Amygdala (tissue), 56 donors: ENCODE data around the gene TPRX1.
"Not testable (repeated sequence)": the region's sequence is repeated elsewhere in the genome, so short reads cannot be mapped to it uniquely, and the experiment has no call there.

Experiments used
- DNase-seq, 56 donors: peaks; one replicate each; lab custom pipeline; 2025; lab: John Stamatoyannopoulos, UW

TPRX1 gene

DNA sequence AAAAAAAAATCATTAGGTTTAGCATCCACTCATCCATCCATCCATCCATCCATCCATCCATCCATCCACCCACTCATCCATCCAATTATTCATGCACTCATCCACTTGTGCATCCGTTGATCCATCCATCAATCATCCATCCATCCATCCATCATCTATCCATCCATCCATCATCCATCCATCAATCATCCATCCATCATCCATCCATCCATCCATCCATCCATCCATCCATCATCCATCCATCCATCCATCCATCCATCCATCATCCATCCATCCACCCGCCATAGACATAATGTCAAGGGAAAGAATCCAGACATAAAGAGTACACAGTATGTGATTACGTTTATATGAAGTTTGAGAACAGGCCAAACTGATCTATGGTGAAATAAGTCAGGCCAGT is 34.8 kb downstream of the TPRX1 start:
- no peak for DNase-seq

DNA sequence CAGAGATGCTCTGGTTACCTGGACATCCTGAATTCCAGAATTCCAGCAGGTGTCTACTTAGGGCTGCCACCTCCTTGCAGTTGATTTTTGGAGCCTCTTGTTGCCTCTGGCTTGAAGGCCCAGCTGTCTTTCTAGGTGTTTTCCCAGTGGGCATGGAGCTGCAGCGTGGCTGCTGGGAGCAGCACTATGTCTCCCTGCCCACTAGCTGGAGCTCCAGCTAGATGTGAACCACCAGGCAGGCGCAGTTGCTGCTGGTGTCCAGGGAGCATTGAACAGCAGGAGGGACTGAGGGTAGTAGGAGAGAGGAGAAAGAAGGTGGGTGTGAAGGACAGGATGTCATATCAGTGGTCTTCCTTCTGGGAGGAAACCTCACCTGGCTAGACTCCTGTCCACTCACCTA is 35.7 kb downstream of the TPRX1 start:
- DNase-seq: no peak

DNA sequence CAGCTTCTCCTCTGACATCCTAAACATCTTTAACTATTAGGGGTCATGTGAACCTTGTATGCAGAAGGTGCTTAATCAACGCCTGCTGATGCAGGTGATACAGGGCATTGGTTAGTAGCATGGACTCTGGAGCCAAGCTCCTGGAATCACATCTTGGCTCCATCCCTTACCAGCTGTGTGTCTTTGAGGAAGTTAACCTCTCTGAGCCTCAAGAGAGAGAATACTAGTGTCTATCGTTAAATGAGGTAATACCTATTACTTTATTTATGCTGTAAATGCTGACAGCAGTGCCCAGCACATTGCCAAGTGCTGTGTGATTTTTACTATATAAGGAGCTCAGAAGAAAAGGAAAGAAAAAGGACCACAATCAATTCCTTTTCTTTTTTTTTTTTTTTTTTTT is 37.0 kb downstream of the TPRX1 start:
- DNase-seq: no peak

DNA sequence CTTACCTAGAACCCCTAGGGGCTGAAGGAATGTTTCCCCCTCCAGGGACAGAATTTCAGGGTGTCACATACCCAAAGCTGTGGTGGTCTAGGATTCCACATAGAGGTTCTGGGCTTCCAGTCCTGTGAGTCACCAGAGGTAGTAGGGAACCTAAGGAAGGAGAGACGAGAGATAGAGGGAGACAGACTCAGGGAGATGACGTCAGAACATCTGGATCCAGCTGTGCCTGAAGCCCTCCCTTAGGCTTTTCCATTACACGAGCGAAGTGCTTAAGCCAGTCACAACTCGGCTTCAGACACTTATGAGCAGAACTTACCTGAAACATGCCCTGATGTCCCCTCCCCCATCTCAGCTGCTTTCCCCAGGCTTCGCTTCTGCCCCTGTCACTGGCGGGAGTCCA is 37.7 kb downstream of the TPRX1 start:
- no peak for DNase-seq

DNA sequence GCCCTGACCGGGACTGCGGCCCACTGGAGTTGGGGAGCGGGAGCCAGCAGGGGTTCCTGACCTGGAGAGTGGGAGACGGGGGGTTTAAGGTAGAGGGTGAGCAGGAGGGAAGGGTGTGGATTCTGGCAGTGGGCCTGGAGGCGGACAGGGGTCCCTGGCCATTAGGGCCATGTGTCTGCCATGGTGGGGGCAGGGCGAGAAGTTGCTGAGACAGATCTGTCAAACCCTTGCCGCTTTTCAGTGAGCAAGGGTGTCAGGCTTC is 38.1 kb downstream of the TPRX1 start:
- no peak for DNase-seq

DNA sequence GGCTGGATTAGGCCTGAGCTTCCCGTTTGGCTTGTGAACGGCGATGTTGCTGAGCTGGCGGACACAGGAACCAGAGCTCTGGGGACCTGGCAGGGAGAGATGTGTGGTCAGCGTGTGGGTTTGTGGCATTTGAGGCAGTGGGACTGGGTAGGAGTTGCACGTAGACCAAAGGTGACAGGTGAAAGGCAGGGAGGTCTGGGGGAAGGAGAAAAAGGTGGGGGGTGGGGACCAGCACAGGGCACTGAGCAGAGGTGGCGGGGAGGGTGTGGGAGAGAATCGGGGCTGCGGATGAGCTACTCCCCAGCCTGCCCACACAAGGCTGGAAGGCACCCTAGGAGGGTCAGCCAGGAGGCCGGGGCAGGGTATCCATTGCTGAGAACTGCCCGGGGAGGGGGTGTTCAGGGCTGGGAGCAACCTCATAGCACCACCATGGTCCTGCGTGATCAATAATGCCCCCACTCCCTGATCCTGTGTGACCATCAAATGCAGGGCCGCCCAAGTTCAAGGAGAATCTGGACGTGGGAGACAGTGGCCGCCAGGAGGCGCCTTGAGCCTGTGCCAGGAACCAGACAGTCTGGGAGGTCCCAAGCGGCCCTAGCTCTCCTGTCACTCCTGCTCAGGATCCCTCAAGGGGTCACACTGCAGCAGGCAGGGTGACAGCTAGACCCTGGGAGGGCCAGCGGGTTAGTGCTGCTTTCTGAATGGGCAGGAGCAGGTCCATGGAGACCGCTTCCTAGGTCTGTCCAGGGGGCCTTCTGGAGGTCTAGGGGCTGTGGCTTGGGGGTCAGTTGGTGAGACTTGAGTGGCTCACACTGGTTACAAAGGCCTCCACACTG is 38.6 kb downstream of the TPRX1 start:
- DNase-seq: peak in 48 of 56 donors; percentile 4 to 85 (median 43)

DNA sequence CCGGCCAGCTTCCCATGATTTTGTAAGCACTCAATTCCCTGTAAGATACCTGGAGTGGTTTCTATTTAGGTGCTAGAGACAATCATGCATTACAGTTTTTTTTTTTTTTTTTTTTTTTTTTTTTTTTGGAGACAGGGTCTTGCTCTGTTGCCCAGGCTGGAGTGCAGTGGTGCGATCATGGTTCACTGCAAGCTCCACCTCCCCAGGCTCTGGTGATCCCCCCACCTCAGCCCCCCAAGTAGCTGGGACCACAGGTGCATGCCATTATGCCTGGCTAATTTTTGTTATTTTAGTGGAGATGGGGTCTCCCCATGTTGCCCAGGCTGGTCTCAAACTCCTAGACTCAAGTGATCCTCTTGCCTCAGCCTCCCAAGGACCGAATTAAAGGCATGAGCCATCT is 39.6 kb downstream of the TPRX1 start:
- not testable (repeated sequence) for DNase-seq

DNA sequence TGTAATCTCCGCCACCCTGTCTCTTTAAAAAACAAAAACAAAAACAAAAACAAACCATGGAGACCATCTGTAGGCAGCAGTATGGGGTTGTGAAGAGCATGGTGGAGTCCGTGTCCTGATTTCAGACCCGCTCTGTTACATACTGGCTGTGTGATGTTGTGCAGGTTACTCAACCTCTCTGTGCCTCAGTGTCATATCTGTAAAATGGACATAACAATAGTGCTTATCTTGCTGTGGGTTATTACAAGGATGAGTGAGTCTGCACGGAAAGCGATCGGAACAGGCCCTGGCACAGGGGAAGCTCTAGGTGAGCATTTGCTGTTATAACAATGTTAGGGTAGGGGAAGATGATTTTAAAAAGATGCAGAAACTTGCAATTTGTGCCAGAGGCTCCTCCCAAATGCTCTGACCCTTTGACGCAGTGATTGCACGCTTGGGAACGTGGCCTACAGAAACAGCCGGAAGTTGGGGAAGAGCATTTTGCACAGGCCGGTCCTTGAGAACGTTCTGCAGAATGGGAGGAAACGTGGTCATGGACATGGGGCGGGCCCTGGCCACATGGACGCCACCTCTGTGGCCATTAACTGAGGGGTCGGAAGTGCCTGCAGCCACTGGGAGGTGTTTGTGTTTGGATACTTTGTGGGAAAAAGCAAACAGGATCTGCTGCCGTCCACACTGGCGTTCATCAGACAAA is 41.6 kb downstream of the TPRX1 start:
- DNase-seq: no peak

DNA sequence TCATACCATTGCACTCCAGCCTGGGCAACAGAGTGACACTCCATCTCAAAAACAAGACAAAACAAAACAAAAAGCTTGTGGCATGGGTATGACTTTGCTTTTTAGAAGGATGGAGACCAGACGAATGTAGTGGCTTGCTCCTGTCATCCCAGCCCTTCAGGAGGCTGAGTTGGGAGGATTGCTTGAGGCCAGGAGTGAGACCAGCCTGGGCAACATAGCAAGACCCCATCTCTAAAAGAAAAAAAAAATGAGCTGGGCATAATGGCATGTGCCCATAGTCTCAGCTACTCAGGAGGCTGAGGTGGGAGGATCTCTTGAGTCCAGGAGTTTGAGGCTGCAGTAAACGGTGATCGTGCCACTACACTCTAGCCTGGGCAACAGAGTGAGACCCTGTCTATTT is 42.2 kb downstream of the TPRX1 start:
- DNase-seq: no peak

DNA sequence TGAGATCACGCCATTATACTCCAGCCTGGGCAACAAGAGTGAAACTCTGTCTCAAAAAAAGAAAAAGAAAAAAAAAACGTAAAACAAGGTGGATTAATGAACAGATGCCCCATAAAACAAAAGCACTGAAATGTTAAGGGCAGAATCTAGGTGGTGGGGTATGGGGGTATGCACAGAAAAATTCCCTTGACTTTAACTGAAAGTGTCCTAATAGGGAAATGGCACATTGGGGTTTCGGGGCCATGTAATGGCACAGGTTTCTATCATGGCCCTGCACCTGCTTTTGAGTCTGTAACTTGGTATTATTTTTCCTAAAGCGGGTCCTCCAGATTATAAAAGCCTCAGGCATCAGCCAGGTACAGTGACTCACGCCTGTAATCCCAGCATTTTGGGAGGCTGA is 42.8 kb downstream of the TPRX1 start:
- DNase-seq: no peak

DNA sequence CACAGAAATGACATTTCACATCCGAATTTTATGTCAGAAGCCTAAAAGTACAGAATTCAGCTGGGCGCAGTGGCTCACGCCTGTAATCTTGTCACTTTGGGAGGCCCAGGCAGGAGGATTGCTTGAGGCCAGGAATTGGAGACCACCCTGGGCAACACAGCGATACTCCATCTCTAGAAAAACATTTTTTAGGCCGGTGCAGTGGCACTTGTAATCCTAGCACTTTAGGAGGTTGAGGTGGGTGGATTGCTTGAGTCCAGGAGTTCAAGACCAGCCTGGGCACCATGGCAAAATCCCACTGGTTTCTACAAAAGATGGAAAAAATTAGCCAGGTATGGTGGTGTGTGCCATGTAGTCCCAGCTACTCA is 43.7 kb downstream of the TPRX1 start:
- no peak for DNase-seq

DNA sequence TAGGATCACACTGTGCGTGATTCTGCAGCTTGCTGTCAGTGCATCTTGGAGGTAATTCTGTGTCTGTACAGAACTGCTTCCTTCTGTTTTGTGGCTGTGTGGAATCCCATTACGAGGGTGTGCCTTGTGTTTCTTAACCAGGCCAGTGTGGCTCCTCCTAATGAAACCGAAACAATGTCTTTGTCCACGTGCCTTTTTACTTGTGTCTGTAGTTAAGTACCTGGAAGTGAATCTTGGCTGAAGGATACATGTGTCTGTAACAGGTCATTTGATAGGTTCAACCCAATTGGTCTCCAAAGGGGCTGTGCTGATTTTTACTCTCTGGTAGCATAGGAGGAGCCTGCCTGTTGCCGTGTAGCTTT is 45.9 kb downstream of the TPRX1 start:
- DNase-seq: no peak

DNA sequence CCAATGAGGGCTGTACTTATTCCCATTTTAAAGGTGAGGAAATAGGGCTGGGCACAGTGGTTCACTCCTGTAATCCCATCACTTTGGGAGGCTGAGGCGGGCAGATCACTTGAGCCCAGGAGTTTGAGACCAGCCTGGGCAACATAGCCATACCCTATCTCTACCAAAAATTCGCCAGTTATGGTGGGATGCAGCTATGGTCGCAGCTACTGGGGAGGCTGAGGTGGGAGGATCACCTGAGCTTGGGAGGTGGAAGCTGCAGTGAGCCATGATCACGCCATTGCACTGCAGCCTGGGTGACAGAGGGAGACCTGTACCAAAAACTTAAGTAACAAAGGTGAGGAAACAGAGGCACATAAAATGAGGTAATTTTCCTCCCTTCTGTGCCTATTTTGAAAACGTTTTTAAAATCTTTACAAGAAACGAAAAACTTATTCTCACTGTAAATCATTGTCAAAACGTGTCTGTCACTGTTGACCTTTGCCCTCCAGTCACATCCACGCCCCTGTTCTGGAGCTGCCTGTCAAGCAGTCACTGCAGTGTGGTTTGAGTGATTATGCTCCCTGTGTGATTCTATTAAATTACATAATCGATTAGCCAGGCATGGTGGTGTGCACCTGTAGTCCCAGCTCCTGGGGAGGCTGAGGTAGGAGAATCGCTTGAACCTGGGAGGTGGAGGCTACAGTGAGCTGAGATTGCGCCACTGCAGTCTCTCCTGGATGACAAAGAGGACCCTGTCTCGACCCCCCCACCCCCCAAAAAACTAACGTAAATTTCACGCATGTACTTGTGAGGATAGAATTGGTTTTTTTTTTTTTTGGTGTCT is 46.5 kb downstream of the TPRX1 start:
- no peak for DNase-seq

DNA sequence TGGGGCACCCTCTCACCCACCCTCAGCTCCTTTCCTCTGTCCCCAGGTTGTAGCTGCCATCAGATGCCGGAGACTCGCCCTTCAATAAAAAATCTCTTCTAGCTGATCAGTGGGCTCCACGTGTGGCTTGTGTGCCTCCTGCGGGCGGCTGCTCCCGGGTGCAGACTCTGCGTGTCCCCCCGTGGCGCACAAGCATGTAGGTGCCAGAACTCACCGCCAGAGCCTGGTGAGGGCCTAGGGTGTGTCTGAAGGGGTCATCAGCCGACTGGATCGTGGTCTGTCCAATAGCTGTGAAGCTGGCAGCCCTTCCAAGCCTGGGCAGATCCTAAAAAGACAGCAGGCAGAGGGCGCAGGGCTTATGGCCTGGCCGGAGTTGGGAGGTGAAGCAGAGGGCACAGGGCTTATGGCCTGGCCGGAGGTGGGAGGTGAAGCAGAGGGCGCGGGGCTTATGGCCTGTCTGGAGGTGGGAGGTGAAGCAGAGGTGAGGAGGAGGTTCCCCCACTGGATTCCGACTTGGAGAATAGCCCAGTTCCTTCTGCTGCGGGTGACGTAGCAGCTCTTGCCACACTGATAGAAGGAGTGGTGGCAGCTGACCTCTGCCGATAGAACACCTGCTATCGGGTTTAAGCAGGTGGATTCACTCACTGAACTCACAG is 47.3 kb downstream of the TPRX1 start:
- DNase-seq: no peak

DNA sequence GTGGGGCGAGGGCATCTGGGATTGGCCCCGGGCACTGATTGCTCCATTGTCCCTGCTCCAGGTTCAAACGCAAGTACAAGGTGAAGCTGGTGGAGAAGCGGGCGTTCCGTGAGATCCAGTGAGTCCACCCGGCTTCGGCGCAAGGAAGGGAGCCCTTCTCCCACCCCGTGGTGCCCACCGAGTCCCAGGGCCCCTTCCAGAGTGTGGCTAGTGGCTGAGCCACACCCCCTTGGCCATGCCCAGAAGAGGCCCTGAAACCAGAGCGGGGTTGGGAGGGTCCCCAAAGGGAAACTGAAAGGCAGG is 47.8 kb downstream of the TPRX1 start:
- no peak for DNase-seq

DNA sequence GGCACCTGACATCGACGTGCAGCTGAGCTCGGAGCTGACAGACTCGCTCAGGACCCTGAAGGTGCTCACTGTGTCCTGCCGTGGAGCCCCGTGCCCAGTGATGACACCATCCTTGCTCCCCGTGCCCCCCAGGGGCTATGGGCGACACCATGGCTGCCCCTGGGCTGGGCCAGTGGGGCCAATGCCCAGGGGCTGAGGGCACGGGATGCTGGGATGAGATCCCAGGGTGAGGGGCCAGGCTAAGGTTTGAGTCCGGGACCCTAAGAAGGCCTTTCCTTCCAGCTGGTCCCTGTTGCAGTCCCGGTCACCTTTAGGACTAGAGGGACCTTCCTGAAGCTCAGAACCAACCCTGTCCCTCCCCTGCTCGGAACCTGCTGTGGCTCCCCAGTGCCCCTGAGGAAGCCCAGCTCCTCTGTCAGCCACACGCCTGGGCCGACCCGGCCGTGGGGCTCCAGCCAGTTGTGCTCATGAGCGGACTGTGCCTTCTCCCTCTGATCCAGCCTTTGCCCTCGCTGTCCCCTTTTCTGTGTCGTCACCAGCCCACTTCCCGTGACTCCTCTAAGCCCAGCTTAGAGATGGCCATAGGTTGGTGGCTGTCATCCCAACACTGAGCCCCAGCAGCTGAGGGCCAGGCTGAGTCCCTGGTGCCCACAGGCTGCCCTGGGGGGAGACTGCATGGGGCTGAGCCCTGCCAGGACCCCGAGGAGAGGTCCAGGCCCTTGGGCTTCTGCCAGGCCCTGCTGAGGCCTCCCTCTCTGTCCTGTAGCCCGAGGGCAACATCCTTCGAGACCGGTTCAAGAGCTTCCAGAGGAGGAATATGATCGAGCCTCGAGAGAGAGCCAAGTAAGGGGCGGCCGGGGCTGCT is 48.4 kb downstream of the TPRX1 start:
- DNase-seq: no peak

DNA sequence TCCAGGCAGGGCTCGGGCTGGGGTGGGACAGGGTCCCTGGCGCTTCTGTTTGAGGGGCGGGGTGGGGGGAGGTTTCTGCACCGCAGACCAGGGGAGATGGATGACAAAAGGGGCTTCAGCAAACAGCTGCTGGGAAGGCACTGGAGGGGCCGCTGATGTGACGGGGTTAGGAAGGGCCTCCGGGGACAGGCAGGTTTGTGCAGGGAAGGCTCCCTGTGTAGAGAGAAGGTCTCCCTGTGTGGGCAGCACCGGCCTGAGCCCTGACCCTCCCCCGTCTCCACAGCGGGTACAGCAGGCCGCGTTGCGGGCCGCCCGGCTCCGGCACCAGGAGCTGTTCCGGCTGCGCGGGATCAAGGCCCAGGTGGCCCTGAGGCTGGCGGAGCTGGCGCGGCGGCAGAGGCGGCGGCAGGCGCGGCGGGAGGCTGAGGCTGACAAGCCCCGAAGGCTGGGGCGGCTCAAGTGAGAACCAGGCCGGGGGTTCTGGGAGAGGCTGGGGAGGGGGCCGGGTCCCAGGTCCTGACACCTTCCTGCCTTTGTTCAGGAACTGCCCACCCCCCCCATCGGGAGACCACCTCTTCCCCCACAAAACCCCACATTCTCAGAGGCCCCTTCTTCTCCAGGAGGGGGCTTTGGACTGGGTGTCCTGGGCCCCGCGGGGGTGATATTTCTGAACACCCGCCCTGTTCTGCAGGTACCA is 49.1 kb downstream of the TPRX1 start:
- no peak for DNase-seq

DNA sequence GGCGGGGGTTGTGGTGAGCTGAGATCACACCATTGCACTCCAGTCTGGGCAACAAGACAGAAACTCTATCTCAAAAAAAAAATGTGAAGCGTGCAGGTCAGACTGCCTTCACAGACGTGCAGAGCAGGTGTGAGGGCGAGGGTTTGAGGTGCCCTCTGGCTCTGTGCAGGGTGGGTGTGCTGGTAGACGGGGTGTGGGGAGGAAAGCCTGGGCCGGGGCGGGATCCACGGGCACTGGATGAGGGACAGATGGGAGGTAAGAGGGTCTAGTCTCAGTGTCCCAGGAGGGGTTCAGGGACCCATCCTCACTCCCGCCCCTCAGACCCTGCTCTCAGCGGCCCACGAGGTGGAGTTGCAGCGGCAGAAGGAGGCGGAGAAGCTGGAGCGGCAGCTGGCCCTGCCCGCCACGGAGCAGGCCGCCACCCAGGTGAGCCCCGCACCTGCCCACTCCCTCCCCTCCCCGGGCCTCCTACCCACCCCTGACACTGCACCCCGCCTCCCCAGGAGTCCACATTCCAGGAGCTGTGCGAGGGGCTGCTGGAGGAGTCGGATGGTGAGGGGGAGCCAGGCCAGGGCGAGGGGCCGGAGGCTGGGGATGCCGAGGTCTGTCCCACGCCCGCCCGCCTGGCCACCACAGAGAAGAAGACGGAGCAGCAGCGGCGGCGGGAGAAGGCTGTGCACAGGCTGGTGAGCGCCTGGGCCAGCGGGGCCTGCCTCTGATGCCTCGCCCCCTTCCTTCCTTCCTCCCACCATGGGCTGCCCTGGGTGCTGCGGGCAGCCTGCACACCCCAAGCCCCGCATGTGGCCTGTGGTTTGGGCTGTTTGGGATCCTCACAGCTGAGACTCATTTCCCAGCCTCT is 49.9 kb downstream of the TPRX1 start:
- no peak for DNase-seq
